Measurements from ENCODE around the gene YIPF5. TPM values are rescaled to one million over a fixed set of nuclear protein-coding genes. Genes with fewer than 3 reads are reported as not detected.

The YIPF5 gene
- total RNA-seq, 1 donor from 2014 or later = 65.6 TPM

DNA sequence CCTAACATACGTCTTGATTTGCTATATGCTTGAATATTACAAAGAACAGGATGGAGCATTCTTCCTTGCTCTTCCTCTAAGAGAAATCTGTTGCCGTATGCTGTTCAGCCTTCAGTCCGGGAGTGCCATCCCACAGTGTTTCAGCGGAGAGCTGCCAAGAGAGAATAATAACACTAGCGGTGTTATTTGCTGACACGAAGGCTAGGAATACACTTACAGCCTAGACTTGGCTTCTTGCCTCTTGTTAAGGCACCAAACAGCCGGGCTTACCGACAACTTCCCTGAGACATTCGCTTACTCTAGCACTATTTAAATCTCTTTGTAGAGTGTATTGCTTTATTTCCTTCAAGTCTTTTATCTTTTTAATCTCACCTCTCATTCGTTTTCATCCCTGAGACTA lies 31.6 kb upstream of the YIPF5 start:
- DNase-seq (ENCODE audit: low spot score) = no peak
- Histone ChIP-seq H3K36me3 (no peaks in the 10 kb centered on the region), H3K4me3 (no peak overlapping the region), H3K79me2 (ENCODE audit: low read depth) (no peaks in the 10 kb centered on the region), H3F3A (ENCODE audit: low read depth) (no peaks in the 10 kb centered on the region), H3K27ac (no peak overlapping the region), H4K20me1 (ENCODE audit: low read depth) (no peaks in the 10 kb centered on the region), H3K27me3 (peaks cover 25% of the 10 kb centered on the region), H3K4me2 (no peak overlapping the region), H2AFZ (replicated peaks) (no peak overlapping the region), H3K9ac (no peak overlapping the region), H3K4me1 (peaks cover 15% of the 10 kb centered on the region), H3K9me3 (ENCODE audit: low read depth) (no peaks in the 10 kb centered on the region)
- Mint-ChIP-seq H3K4me1 (peaks cover 14% of the 10 kb centered on the region), H3K9me3 (no peaks in the 10 kb centered on the region), H3K36me3 (no peaks in the 10 kb centered on the region), H3K27me3 (ENCODE audit: insufficient read depth, low read depth) (peaks cover 2% of the 10 kb centered on the region), H3K27ac (no peak overlapping the region), H3K4me3 (no peak overlapping the region)
- TF ChIP-seq EZH2 (IDR thresholded peaks at IDR 0.05) (no peak), EZH2phosphoT487 (IDR thresholded peaks at IDR 0.05) (no peak)
- TF ChIP-seq, protein P1, sequence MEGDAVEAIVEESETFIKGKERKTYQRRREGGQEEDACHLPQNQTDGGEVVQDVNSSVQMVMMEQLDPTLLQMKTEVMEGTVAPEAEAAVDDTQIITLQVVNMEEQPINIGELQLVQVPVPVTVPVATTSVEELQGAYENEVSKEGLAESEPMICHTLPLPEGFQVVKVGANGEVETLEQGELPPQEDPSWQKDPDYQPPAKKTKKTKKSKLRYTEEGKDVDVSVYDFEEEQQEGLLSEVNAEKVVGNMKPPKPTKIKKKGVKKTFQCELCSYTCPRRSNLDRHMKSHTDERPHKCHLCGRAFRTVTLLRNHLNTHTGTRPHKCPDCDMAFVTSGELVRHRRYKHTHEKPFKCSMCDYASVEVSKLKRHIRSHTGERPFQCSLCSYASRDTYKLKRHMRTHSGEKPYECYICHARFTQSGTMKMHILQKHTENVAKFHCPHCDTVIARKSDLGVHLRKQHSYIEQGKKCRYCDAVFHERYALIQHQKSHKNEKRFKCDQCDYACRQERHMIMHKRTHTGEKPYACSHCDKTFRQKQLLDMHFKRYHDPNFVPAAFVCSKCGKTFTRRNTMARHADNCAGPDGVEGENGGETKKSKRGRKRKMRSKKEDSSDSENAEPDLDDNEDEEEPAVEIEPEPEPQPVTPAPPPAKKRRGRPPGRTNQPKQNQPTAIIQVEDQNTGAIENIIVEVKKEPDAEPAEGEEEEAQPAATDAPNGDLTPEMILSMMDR (IDR thresholded peaks at IDR 0.05) = no peak

DNA sequence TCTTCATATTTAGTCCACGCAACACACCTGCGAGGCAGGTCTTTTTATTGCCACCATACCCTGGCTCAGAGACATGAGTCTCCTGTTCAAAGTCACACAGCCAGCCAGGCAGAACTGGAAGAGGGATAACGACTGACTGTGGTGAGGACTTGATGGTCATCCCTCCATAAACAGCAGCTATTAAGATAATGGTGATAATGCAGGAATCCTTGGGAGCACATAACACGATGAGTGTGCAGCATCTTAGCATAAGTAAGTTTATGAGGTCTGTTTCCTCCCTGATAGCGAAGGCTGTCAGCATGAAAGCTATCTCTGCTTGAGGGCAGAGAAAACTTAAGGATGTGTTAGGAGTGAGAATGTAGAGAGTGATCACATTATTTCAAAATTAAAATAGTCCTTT lies 31.1 kb upstream of the YIPF5 start:
- H3K4me1 ChIP-seq = peaks cover 15% of the 10 kb centered on the region
- H2AFZ ChIP-seq (replicated peaks) = no peak overlapping the region
- peaks cover 20% of the 10 kb centered on the region for H3K27me3 ChIP-seq
- no peak overlapping the region for H3K27ac Mint-ChIP-seq
- H3K9me3 ChIP-seq (ENCODE audit: low read depth) = no peaks in the 10 kb centered on the region
- H3K9me3 Mint-ChIP-seq = no peaks in the 10 kb centered on the region
- TF ChIP-seq, protein P1 (IDR thresholded peaks at IDR 0.05) = no peak
- TF ChIP-seq EZH2 (IDR thresholded peaks at IDR 0.05) (no peak), EZH2phosphoT487 (IDR thresholded peaks at IDR 0.05) (no peak)
- no peak overlapping the region for H3K27ac ChIP-seq
- no peak overlapping the region for H3K9ac ChIP-seq
- H3F3A ChIP-seq (ENCODE audit: low read depth) = no peaks in the 10 kb centered on the region
- no peak for DNase-seq (ENCODE audit: low spot score)
- no peak overlapping the region for H3K4me3 Mint-ChIP-seq
- peaks cover 14% of the 10 kb centered on the region for H3K4me1 Mint-ChIP-seq
- H3K36me3 Mint-ChIP-seq = no peaks in the 10 kb centered on the region
- H3K36me3 ChIP-seq = no peaks in the 10 kb centered on the region
- peaks cover 2% of the 10 kb centered on the region for H3K27me3 Mint-ChIP-seq (ENCODE audit: insufficient read depth, low read depth)
- H3K4me2 ChIP-seq = no peak overlapping the region
- no peak overlapping the region for H3K4me3 ChIP-seq
- no peaks in the 10 kb centered on the region for H4K20me1 ChIP-seq (ENCODE audit: low read depth)
- H3K79me2 ChIP-seq (ENCODE audit: low read depth) = no peaks in the 10 kb centered on the region

DNA sequence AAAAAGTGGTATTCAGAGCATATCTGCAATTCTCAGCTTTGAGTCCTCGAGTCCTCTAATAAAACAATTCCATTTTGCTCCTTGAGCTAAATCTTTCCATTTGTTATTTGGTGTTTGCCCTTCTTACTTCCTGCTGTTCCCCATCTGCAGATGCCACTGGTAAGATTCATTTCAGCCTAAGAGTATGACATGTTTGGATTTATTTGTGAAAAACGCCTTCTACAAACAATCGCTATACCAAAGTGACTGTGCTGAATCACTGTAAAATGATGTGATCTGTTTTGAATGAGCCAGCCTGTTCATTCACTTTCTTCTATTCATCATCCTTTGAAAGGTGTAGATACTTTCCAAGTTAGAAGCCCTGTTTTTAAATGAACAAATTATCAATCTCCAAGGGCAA lies 27.9 kb upstream of the YIPF5 start:
- Mint-ChIP-seq H3K4me1 (no peaks in the 10 kb centered on the region), H3K4me3 (no peak overlapping the region), H3K36me3 (no peaks in the 10 kb centered on the region), H3K9me3 (no peaks in the 10 kb centered on the region), H3K27ac (no peak overlapping the region), H3K27me3 (ENCODE audit: insufficient read depth, low read depth) (no peaks in the 10 kb centered on the region)
- no peak overlapping the region for H3K27ac ChIP-seq
- no peaks in the 10 kb centered on the region for H3K79me2 ChIP-seq (ENCODE audit: low read depth)
- TF ChIP-seq EZH2phosphoT487 (IDR thresholded peaks at IDR 0.05) (no peak), EZH2 (IDR thresholded peaks at IDR 0.05) (no peak)
- TF ChIP-seq, protein P1 (IDR thresholded peaks at IDR 0.05) = no peak
- H3K4me1 ChIP-seq = peaks cover 4% of the 10 kb centered on the region
- H3K36me3 ChIP-seq = no peaks in the 10 kb centered on the region
- H3K9me3 ChIP-seq (ENCODE audit: low read depth) = no peaks in the 10 kb centered on the region
- no peak for DNase-seq (ENCODE audit: low spot score)
- no peak overlapping the region for H3K4me2 ChIP-seq
- no peaks in the 10 kb centered on the region for H3F3A ChIP-seq (ENCODE audit: low read depth)
- H2AFZ ChIP-seq (replicated peaks) = no peak overlapping the region
- H3K4me3 ChIP-seq = no peak overlapping the region
- no peaks in the 10 kb centered on the region for H3K27me3 ChIP-seq
- H3K9ac ChIP-seq = no peak overlapping the region
- no peaks in the 10 kb centered on the region for H4K20me1 ChIP-seq (ENCODE audit: low read depth)

All from neural progenitor cell (in vitro differentiated cells).